ENCODE results near the gene GADL1.

The GADL1 gene

GRCh38 chr3:30707825-30708224 lies 186.6 kb downstream of the GADL1 start:
- no peak overlapping the region for H3K27ac Mint-ChIP-seq
- H3K9me3 Mint-ChIP-seq: peaks cover 13% of the 10 kb centered on the region
- DNase-seq: no peak
- no peaks in the 10 kb centered on the region for H3K27me3 Mint-ChIP-seq (ENCODE audit: low read depth, poor library complexity)
- H3K4me3 Mint-ChIP-seq: no peak overlapping the region
- peaks cover 6% of the 10 kb centered on the region for H3K36me3 Mint-ChIP-seq (ENCODE audit: low read depth)
- TF ChIP-seq CTCF (IDR thresholded peaks at IDR 0.05): no peak
- H3K4me1 Mint-ChIP-seq: peaks cover 14% of the 10 kb centered on the region

GRCh38 chr3:30704931-30705890 lies 189.2 kb downstream of the GADL1 start:
- H3K9me3 Mint-ChIP-seq: peaks cover 18% of the 10 kb centered on the region
- no peaks in the 10 kb centered on the region for H3K27me3 Mint-ChIP-seq (ENCODE audit: low read depth, poor library complexity)
- H3K4me1 Mint-ChIP-seq: peaks cover 5% of the 10 kb centered on the region
- no peak overlapping the region for H3K4me3 Mint-ChIP-seq
- DNase-seq: no peak
- H3K36me3 Mint-ChIP-seq (ENCODE audit: low read depth): peaks cover 7% of the 10 kb centered on the region
- no peak for TF ChIP-seq CTCF (IDR thresholded peaks at IDR 0.05)
- H3K27ac Mint-ChIP-seq: no peak overlapping the region

- no peak overlapping the region for H3K27ac Mint-ChIP-seq
- H3K4me1 Mint-ChIP-seq: no peaks in the 10 kb centered on the region
- peaks cover 7% of the 10 kb centered on the region for H3K36me3 Mint-ChIP-seq (ENCODE audit: low read depth)
- H3K27me3 Mint-ChIP-seq (ENCODE audit: low read depth, poor library complexity): no peaks in the 10 kb centered on the region
- no peak for TF ChIP-seq CTCF (IDR thresholded peaks at IDR 0.05)
- DNase-seq: no peak
- H3K9me3 Mint-ChIP-seq: peaks cover 18% of the 10 kb centered on the region
- no peak overlapping the region for H3K4me3 Mint-ChIP-seq
These were observed 191.5 kb downstream of the GADL1 start for GRCh38 chr3:30702828-30703397.

GRCh38 chr3:30702038-30702827 lies 192.2 kb downstream of the GADL1 start:
- H3K36me3 Mint-ChIP-seq (ENCODE audit: low read depth): peaks cover 7% of the 10 kb centered on the region
- H3K27me3 Mint-ChIP-seq (ENCODE audit: low read depth, poor library complexity): peaks cover under 1% of the 10 kb centered on the region
- TF ChIP-seq CTCF (IDR thresholded peaks at IDR 0.05): no peak
- DNase-seq: no peak
- peaks cover 18% of the 10 kb centered on the region for H3K9me3 Mint-ChIP-seq
- H3K4me1 Mint-ChIP-seq: no peaks in the 10 kb centered on the region
- no peak overlapping the region for H3K4me3 Mint-ChIP-seq
- no peak overlapping the region for H3K27ac Mint-ChIP-seq

- Mint-ChIP-seq H3K27me3 (ENCODE audit: low read depth, poor library complexity) (peaks cover 4% of the 10 kb centered on the region), H3K4me3 (no peak overlapping the region), H3K4me1 (no peaks in the 10 kb centered on the region), H3K27ac (no peak overlapping the region), H3K36me3 (ENCODE audit: low read depth) (peaks cover 7% of the 10 kb centered on the region), H3K9me3 (peaks cover 15% of the 10 kb centered on the region)
- no peak for DNase-seq
- no peak for TF ChIP-seq CTCF (IDR thresholded peaks at IDR 0.05)
These were observed 193.6 kb downstream of the GADL1 start for GRCh38 chr3:30700702-30701321.

All from nephron progenitor cell (in vitro differentiated cells).